Endothelial cell of umbilical vein (primary cell): ENCODE results near the gene VEGFC. TPM values are rescaled to one million over a fixed set of nuclear protein-coding genes. Genes with fewer than 3 reads are reported as not detected.

ENCODE experiments used
- BruUV-seq: library from RNA; stranded (reverse); fragments of 400-500 nt; replicated peaks from 2 replicates; lab custom pipeline; 2021; lab: Mats Ljungman, UMichigan
- CTCF ChIA-PET: fragments of 300-600, 350-600 bp; sonication (Branson Sonifier 250); formaldehyde crosslinking; loops from one replicate; lab custom pipeline; 2021; ENCODE audit warnings: antibody characterized with exemption, inconsistent platforms; lab: Charles Lee
- POLR2A ChIA-PET: fragments of 300-600, 350-600 bp; sonication (Branson Sonifier 250); formaldehyde crosslinking; loops from one replicate; lab custom pipeline; 2021; ENCODE audit warnings: antibody characterized with exemption, inconsistent platforms; lab: Charles Lee
- DNase-seq: peaks from one replicate; pipeline ENCODE4 v3.0.0-alpha.2; 2011; ENCODE audit warnings: low read depth, low spot score
- FAIRE-seq: peaks from 2 replicates; lab custom pipeline; 2011; peaks lifted over from hg19 to GRCh38; lab: Jason Lieb, UNC
- H2AFZ ChIP-seq: 2 replicates; pipeline ENCODE4 v1.6.0; 2012; ENCODE audit warnings: low read depth, low read length, control low read depth, inconsistent platforms
- H3K27ac ChIP-seq: 2 replicates; pipeline ENCODE4 v1.5.1; 2011; ENCODE audit warnings: low read depth, mild to moderate bottlenecking, control low read depth, low read length, moderate library complexity; ENCODE audit not compliant: insufficient read depth
- H3K27me3 ChIP-seq, 2 experiments: 2 replicates each; pipeline versions ENCODE4 v1.6.0 to v1.6.1; 2011; ENCODE audit warnings: low read length in 2 of 2, mixed read lengths in 1 of 2; ENCODE audit not compliant: control insufficient read depth in 2 of 2, insufficient read depth in 2 of 2
- H3K36me3 ChIP-seq, 2 experiments: 2 replicates in 1 of 2; 3 replicates in 1 of 2; pipeline ENCODE4 v1.5.1; 2011; ENCODE audit warnings: low read length in 2 of 2, mild to moderate bottlenecking in 1 of 2, moderate library complexity in 1 of 2; ENCODE audit not compliant: control insufficient read depth in 2 of 2, insufficient read depth in 2 of 2; ENCODE audit errors: extremely low read depth in 1 of 2
- H3K4me1 ChIP-seq: 3 replicates; pipeline ENCODE4 v1.5.1; 2011; ENCODE audit warnings: mild to moderate bottlenecking, low read length; ENCODE audit not compliant: control insufficient read depth, insufficient read depth; ENCODE audit errors: extremely low read depth
- H3K4me2 ChIP-seq: 2 replicates; pipeline ENCODE4 v1.6.1; 2011; ENCODE audit warnings: low read length, control low read depth, mixed read lengths; ENCODE audit not compliant: insufficient read depth
- H3K4me3 ChIP-seq, 3 experiments: fragments of 200-600 bp in 1 of 3; sonication (generic), shearing (Covaris generic) in 1 of 3; replicated peaks in 1 of 3; 2 replicates each; pipeline ENCODE4 v1.5.1; 2011 to 2016; ENCODE audit warnings: control low read depth in 3 of 3, low read length in 3 of 3, mild to moderate bottlenecking in 2 of 3, inconsistent platforms in 1 of 3, low read depth in 1 of 3, moderate library complexity in 1 of 3; ENCODE audit not compliant: insufficient read depth in 1 of 3
- H3K79me2 ChIP-seq: 2 replicates; pipeline ENCODE4 v1.6.0; 2012; ENCODE audit warnings: low read length, inconsistent platforms; ENCODE audit not compliant: control insufficient read depth, insufficient read depth
- H3K9ac ChIP-seq: replicated peaks from 2 replicates; pipeline ENCODE3; 2011; ENCODE audit warnings: low read length, control low read depth; ENCODE audit not compliant: insufficient read depth; ENCODE audit errors: extremely low read depth
- H3K9me1 ChIP-seq: replicated peaks from 3 replicates; pipeline ENCODE4 v1.6.0; 2011; ENCODE audit warnings: mild to moderate bottlenecking, low read length; ENCODE audit not compliant: control insufficient read depth, insufficient read depth; ENCODE audit errors: extremely low read depth
- H3K9me3 ChIP-seq: replicated peaks from 2 replicates; pipeline ENCODE4 v1.5.1; 2012; ENCODE audit warnings: low read length, inconsistent platforms; ENCODE audit not compliant: control insufficient read depth, insufficient read depth
- H4K20me1 ChIP-seq: replicated peaks from 2 replicates; pipeline ENCODE3; 2011; ENCODE audit warnings: mild to moderate bottlenecking, low read length; ENCODE audit not compliant: control insufficient read depth, insufficient read depth; ENCODE audit errors: extremely low read depth
- CTCF ChIP-seq, 2 donors: IDR thresholded peaks; 1 replicate in 1 of 2; 2 replicates in 1 of 2; pipeline ENCODE4 v1.5.1; 2011; ENCODE audit warnings: low read length in 2 of 2, mild to moderate bottlenecking in 2 of 2, moderate library complexity in 2 of 2, control low read depth in 1 of 2, inconsistent platforms in 1 of 2, low read depth in 1 of 2; ENCODE audit not compliant: insufficient read depth in 1 of 2; ENCODE audit errors: extremely low read depth in 1 of 2
- EZH2 ChIP-seq: IDR thresholded peaks from 2 replicates; pipeline ENCODE4 v1.6.1; 2012; ENCODE audit warnings: borderline replicate concordance, low read depth, mild to moderate bottlenecking, moderate library complexity, low read length, inconsistent platforms; ENCODE audit not compliant: severe bottlenecking
- FOS ChIP-seq: IDR thresholded peaks from 2 replicates; pipeline ENCODE4 v1.6.1; 2011; ENCODE audit warnings: mild to moderate bottlenecking, low read length, moderate library complexity, borderline replicate concordance; ENCODE audit not compliant: insufficient read depth
- GATA2 ChIP-seq: IDR thresholded peaks from 2 replicates; pipeline ENCODE4 v1.7.0; 2011; ENCODE audit warnings: low read depth, mild to moderate bottlenecking, moderate library complexity, mixed read lengths, low read length; ENCODE audit not compliant: insufficient read length, insufficient read depth
- JUN ChIP-seq: IDR thresholded peaks from 2 replicates; pipeline ENCODE4 v1.6.1; 2011; ENCODE audit warnings: borderline replicate concordance, low read depth; ENCODE audit not compliant: insufficient read length, insufficient read depth
- MYC ChIP-seq: IDR thresholded peaks from one replicate; pipeline ENCODE4 v1.6.1; 2011; ENCODE audit warnings: mild to moderate bottlenecking, low read depth, low read length
- POLR2A ChIP-seq: IDR thresholded peaks from 2 replicates; pipeline ENCODE4 v1.6.1; 2012; ENCODE audit warnings: low read depth, mild to moderate bottlenecking, control low read depth, low read length
- POLR2AphosphoS5 ChIP-seq: IDR thresholded peaks from 2 replicates; pipeline ENCODE4 v1.6.1; 2012; ENCODE audit warnings: low read depth, mild to moderate bottlenecking, control low read depth, low read length, moderate library complexity; ENCODE audit not compliant: insufficient read depth
- dilution Hi-C: fragments of 300-500 bp; cut with MboI; formaldehyde crosslinking; loops from one replicate; pipeline ENCODE4 v1.15.0; 2019; ENCODE audit warnings: low sequenced_read_pairs; ENCODE audit not compliant: extremely low pct_ligation_motif_present
- intact Hi-C: fragments of 100-400 bp; cut with micrococcal nuclease; formaldehyde crosslinking; loops from one replicate; pipeline ENCODE4 v1.10.0; 2022
- polyA plus RNA-seq, 4 experiments: library from polyadenylated mRNA; depleted of rRNA in 3 of 4; stranded (reverse) in 3 of 4; unstranded in 1 of 4; fragments of >200 nt; gene quantifications; 2 replicates each; pipeline versions ENCODE4 v1.2.1 to v1.2.3, GENCODE V29; 2011 to 2012; ENCODE audit warnings: missing spikeins in 1 of 4
- total RNA-seq: library from RNA; stranded (reverse); gene quantifications from 2 replicates; pipeline ENCODE4 v1.2.3, GENCODE V29; 2021
- TF ChIP-seq, protein P1 (sequence below): IDR thresholded peaks from 2 replicates; pipeline ENCODE4 v1.6.1; 2011; ENCODE audit not compliant: insufficient read depth, insufficient read length

VEGFC gene
- total and polyA plus RNA-seq, 2 donors (not counting 3 experiments of a cell fraction or from before 2014, with no cell fraction given): 20.4 to 34.9 TPM

GRCh38 chr4:176729489-176729888, 63.2 kb downstream of the VEGFC start:
- FAIRE-seq (no peak), DNase-seq (no peak)
- H3K36me3 ChIP-seq: peaks cover 0 to 14% of the 10 kb centered on the region in 2 experiments
- intact Hi-C loops: no loop called here
- H3K79me2 ChIP-seq: peaks cover 82% of the 10 kb centered on the region
- peaks cover 10% of the 10 kb centered on the region for H4K20me1 ChIP-seq
- no TSS peak for BruUV-seq
- dilution Hi-C loops: no loop called here
- no peak overlapping the region for H2AFZ ChIP-seq
- H3K4me2 ChIP-seq: no peak overlapping the region
- H3K27me3 ChIP-seq: no peaks in the 10 kb centered on the region
- TF ChIP-seq POLR2A: no peak
- TF ChIP-seq CTCF (IDR thresholded peaks at IDR 0.05; ENCODE audit: extremely low read depth in 1 of 2, insufficient read depth in 1 of 2, low read depth in 1 of 2, low read length in 2 of 2): no peak
- TF ChIP-seq, protein P1, sequence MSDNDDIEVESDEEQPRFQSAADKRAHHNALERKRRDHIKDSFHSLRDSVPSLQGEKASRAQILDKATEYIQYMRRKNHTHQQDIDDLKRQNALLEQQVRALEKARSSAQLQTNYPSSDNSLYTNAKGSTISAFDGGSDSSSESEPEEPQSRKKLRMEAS: no peak
- no peak for TF ChIP-seq JUN
- TF ChIP-seq FOS: no peak
- TF ChIP-seq MYC: no peak
- TF ChIP-seq EZH2: no peak
- no peak for TF ChIP-seq GATA2
- no peak for TF ChIP-seq POLR2AphosphoS5
- no peaks in the 10 kb centered on the region for H3K4me1 ChIP-seq
- POLR2A ChIA-PET: no interaction called here
- no peaks in the 10 kb centered on the region for H3K9me1 ChIP-seq
- no peaks in the 10 kb centered on the region for H3K9me3 ChIP-seq
- no peak overlapping the region for H3K9ac ChIP-seq
- H3K4me3 ChIP-seq: no peak overlapping the region
- CTCF ChIA-PET: interaction anchor here (0.8 to 3.4 kb wide), 2 partner anchors 41 to 318 kb away, joined by 3 to 15 read pairs; no protein-coding TSS in a partner anchor
- H3K27ac ChIP-seq: no peak overlapping the region
